ENCODE measurements around the gene CD86. TPM values are rescaled to one million over a fixed set of nuclear protein-coding genes. Genes with fewer than 3 reads are reported as not detected.

Gene CD86
- total and polyA plus RNA-seq, 9 of the 15 experiments (the other 6 are each of a cell fraction or from before 2014, with no cell fraction given) = 0.16 TPM; not detected in 8

DNA sequence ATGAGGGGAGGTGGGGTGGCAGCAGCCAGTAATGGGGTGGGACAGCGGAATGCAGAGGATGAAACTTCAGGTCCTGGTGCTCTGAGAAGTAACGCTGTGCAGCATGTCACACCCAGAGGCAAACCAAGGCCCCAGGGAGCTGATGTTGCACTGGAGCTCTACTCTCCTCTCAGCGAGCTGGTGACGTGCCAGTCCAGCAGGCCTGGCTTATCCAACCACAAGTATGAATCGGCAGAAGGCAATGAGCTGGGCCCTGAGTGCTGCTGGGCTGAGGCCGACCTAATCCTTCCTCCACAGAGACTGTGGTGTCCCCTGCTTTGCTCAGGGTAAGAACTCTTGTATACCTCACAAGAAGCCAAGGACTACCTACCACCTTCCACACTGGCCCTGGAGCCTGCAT, 30.5 kb downstream of the CD86 start:
- H3K27me3 ChIP-seq (ENCODE audit: control insufficient read depth in 2 of 2, insufficient read depth in 2 of 2, low read length in 2 of 2) = peaks cover 0 to 6% of the 10 kb centered on the region in 2 experiments; a peak in 1 of 5 replicates
- no peak overlapping the region for H3K9ac ChIP-seq (ENCODE audit: insufficient read depth in 1 of 2, low read depth in 2 of 2, low read length in 2 of 2)
- H3K27ac ChIP-seq (ENCODE audit: extremely low read depth, low read depth, low read length) = no peak overlapping the region
- in situ Hi-C loops (cut with MboI) (no loop called here), intact Hi-C loops (cut with micrococcal nuclease) (no loop called here)
- ATAC-seq (no peak), DNase-seq (ENCODE audit: extremely low read depth in 1 of 4, low spot score in 3 of 4) (no peak), FAIRE-seq (no peak)
- H2AFZ ChIP-seq (ENCODE audit: low read depth, low read length) = no peak overlapping the region
- no TSS peak for BruUV-seq (replicated peaks)
- WGBS (ENCODE audit: insufficient coverage, low coverage, missing lambda C conversion rate) = 0% methylated on average over 5 of the region's 6 CpGs
- H3K4me2 ChIP-seq (ENCODE audit: insufficient read depth, low read length) = no peak overlapping the region
- no peaks in the 10 kb centered on the region for H3K9me3 ChIP-seq (replicated peaks; ENCODE audit: control insufficient read depth, insufficient read depth, low read depth, low read length)
- no peaks in the 10 kb centered on the region for H3K9me1 ChIP-seq (ENCODE audit: control insufficient read depth, insufficient read depth, low read length)
- H3K79me2 ChIP-seq (ENCODE audit: control insufficient read depth, insufficient read depth, low read length) = no peaks in the 10 kb centered on the region
- H3K36me3 ChIP-seq (ENCODE audit: control insufficient read depth, insufficient read depth, low read length) = no peaks in the 10 kb centered on the region
- H3K4me3 ChIP-seq = no peak overlapping the region
- no peaks in the 10 kb centered on the region for H4K20me1 ChIP-seq (replicated peaks; ENCODE audit: control insufficient read depth, insufficient read depth, low read length)
- ChIA-PET CTCF (ENCODE audit: low intra/inter-chr PET ratio) (no interaction called here), POLR2A (interaction anchor here (0.6 kb wide), 1 partner anchor 11 kb away, joined by 3 read pairs; no protein-coding TSS in a partner anchor)
- no peaks in the 10 kb centered on the region for H3K4me1 ChIP-seq (replicated peaks in 1 of 2; ENCODE audit: control insufficient read depth in 2 of 2, insufficient read depth in 2 of 2, low read length in 2 of 2)
- TF ChIP-seq ZNF175 (CRISPR knock-in tag; IDR thresholded peaks at IDR 0.05; ENCODE audit: low read depth) (no peak), CREBBP (IDR thresholded peaks at IDR 0.05; ENCODE audit: low read depth, low read length) (no peak), HNRNPL (IDR thresholded peaks at IDR 0.05; ENCODE audit: low read depth, low read length) (no peak), ZNF232 (CRISPR knock-in tag; IDR thresholded peaks at IDR 0.05) (no peak), BRF1 (IDR thresholded peaks at IDR 0.05; ENCODE audit: borderline replicate concordance, extremely low read depth, insufficient read length) (no peak), SIX5 (IDR thresholded peaks at IDR 0.05; ENCODE audit: borderline replicate concordance in 1 of 2, insufficient read depth in 1 of 2, low read depth in 1 of 2, low read length in 2 of 2) (no peak), ZNF644 (tag; IDR thresholded peaks at IDR 0.05; ENCODE audit: low read depth) (no peak)
- TF ChIP-seq, protein P1, sequence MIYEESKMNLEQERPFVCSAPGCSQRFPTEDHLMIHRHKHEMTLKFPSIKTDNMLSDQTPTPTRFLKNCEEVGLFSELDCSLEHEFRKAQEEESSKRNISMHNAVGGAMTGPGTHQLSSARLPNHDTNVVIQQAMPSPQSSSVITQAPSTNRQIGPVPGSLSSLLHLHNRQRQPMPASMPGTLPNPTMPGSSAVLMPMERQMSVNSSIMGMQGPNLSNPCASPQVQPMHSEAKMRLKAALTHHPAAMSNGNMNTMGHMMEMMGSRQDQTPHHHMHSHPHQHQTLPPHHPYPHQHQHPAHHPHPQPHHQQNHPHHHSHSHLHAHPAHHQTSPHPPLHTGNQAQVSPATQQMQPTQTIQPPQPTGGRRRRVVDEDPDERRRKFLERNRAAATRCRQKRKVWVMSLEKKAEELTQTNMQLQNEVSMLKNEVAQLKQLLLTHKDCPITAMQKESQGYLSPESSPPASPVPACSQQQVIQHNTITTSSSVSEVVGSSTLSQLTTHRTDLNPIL (CRISPR knock-in tag; IDR thresholded peaks at IDR 0.05) = no peak
- TF ChIP-seq, protein P2, sequence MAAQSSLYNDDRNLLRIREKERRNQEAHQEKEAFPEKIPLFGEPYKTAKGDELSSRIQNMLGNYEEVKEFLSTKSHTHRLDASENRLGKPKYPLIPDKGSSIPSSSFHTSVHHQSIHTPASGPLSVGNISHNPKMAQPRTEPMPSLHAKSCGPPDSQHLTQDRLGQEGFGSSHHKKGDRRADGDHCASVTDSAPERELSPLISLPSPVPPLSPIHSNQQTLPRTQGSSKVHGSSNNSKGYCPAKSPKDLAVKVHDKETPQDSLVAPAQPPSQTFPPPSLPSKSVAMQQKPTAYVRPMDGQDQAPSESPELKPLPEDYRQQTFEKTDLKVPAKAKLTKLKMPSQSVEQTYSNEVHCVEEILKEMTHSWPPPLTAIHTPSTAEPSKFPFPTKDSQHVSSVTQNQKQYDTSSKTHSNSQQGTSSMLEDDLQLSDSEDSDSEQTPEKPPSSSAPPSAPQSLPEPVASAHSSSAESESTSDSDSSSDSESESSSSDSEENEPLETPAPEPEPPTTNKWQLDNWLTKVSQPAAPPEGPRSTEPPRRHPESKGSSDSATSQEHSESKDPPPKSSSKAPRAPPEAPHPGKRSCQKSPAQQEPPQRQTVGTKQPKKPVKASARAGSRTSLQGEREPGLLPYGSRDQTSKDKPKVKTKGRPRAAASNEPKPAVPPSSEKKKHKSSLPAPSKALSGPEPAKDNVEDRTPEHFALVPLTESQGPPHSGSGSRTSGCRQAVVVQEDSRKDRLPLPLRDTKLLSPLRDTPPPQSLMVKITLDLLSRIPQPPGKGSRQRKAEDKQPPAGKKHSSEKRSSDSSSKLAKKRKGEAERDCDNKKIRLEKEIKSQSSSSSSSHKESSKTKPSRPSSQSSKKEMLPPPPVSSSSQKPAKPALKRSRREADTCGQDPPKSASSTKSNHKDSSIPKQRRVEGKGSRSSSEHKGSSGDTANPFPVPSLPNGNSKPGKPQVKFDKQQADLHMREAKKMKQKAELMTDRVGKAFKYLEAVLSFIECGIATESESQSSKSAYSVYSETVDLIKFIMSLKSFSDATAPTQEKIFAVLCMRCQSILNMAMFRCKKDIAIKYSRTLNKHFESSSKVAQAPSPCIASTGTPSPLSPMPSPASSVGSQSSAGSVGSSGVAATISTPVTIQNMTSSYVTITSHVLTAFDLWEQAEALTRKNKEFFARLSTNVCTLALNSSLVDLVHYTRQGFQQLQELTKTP (IDR thresholded peaks at IDR 0.05; ENCODE audit: low read depth in 1 of 2, partially characterized antibody in 2 of 2) = no peak
- TF ChIP-seq, protein P3, sequence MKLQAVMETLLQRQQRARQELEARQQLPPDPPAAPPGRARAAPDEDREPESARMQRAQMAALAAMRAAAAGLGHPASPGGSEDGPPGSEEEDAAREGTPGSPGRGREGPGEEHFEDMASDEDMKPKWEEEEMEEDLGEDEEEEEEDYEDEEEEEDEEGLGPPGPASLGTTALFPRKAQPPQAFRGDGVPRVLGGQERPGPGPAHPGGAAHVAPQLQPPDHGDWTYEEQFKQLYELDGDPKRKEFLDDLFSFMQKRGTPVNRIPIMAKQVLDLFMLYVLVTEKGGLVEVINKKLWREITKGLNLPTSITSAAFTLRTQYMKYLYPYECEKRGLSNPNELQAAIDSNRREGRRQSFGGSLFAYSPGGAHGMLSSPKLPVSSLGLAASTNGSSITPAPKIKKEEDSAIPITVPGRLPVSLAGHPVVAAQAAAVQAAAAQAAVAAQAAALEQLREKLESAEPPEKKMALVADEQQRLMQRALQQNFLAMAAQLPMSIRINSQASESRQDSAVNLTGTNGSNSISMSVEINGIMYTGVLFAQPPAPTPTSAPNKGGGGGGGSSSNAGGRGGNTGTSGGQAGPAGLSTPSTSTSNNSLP (IDR thresholded peaks at IDR 0.05; ENCODE audit: borderline replicate concordance, low read depth, low read length) = no peak
